HG03060 (cell line): Measurements from ENCODE around the gene CTDSP1.

Source experiments
- ATAC-seq: cut with Tn5 transposase; IDR thresholded peaks from one replicate; pipeline ENCODE4 v1.9.1; 2021; ENCODE audit warnings: low read depth, moderate number of reproducible peaks; ENCODE audit not compliant: unreplicated experiment

Gene CTDSP1, protein sequence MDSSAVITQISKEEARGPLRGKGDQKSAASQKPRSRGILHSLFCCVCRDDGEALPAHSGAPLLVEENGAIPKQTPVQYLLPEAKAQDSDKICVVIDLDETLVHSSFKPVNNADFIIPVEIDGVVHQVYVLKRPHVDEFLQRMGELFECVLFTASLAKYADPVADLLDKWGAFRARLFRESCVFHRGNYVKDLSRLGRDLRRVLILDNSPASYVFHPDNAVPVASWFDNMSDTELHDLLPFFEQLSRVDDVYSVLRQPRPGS

DNA sequence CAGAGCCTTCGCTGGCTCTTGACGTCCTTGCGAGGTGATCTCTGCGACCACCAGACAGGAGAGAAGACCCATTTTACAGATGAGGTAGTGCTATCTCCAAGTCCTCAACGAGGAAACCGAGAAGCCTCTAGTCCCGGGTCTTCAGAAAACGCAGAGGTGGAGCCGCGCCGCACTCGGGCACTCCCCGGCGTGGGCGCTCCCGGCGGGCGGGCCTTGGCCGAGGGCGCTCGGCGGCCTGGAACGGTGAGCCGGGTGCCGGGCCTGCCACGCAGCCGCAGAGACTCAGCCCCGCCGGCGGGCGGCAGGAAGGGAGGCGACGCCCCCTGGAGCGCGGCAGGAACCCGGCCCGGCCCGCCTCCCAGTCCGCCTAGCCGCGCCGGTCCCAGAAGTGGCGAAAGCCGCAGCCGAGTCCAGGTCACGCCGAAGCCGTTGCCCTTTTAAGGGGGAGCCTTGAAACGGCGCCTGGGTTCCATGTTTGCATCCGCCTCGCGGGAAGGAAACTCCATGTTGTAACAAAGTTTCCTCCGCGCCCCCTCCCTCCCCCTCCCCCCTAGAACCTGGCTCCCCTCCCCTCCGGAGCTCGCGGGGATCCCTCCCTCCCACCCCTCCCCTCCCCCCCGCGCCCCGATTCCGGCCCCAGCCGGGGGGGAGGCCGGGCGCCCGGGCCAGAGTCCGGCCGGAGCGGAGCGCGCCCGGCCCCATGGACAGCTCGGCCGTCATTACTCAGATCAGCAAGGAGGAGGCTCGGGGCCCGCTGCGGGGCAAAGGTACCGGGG lies at the start of gene CTDSP1:
TSS of gene CTDSP1 (plus strand) at position 478 of the 776 bp plus-strand sequence. CDS start at position 701, 223 bp downstream.
- ATAC-seq: peak; percentile 25

- no peak for ATAC-seq
These were observed 45.6 kb upstream of the CTDSP1 start for GRCh38 chr2:218354045-218354444.

- ATAC-seq: no peak
These were observed 44.7 kb upstream of the CTDSP1 start for GRCh38 chr2:218354850-218355443.

GRCh38 chr2:218357236-218358177 lies 42.2 kb upstream of the CTDSP1 start:
- no peak for ATAC-seq

DNA sequence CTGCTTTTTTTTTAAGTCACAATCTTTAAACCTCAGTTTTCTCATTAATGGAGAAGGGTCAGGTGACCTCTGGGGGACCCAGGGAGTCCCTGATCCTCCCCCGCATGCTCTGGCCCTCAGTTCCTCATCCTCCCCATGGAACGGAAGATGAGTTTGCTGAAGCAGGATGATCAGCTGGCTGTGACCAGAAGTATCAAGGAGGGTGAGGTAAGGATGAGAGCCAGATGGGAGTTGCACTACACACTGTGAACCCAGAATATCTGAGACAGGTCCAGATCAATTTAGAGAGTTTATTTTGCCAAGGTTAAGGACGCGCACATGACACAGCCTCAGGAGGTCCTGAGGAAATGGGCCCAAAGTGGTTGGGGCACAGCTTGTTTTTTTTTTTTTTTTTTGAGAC lies 39.2 kb upstream of the CTDSP1 start:
- no peak for ATAC-seq

- no peak for ATAC-seq
These were observed 37.1 kb upstream of the CTDSP1 start for GRCh38 chr2:218362606-218363005.

- ATAC-seq: no peak
These were observed 35.9 kb upstream of the CTDSP1 start for GRCh38 chr2:218363736-218364135.

- ATAC-seq: no peak
These were observed 35.5 kb upstream of the CTDSP1 start for GRCh38 chr2:218364196-218364595.

DNA sequence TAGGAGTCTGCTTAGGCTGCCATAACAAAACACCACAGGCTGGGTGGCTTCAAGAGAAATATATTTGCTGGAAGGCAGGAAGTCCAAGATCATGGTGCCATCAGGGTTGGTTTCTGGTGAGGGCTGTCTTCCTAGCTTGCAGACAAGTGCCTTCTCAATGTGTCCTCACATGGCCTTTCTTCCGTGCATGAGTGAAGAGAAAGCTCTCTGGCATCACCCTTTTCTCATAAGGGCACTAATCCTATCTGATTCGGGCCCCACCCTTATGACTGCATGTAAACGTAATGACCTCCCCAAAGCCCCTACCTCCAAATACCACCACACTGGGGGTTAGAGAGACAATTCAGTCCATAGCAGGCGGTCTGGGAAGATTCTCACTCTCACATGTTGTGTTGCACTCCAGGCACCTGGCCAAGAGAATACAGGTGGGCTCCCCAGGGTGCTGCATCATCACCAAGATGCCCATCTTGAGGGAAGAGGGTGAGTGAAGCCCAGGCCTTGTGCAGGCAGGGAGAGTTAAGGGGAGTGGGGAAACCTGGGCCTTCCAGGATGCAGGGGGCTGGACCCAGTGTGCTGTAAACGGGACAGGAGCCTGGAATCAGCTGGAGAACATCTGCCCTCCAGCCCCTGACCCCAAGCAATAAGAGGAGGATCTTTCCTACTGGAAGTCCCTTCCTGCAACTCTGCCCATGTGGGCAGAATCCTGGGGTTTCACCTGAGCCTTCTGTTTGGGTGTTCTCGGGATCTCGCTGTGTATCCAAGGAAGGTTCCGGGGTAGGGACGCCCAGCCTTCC lies 32.9 kb upstream of the CTDSP1 start:
- no peak for ATAC-seq

DNA sequence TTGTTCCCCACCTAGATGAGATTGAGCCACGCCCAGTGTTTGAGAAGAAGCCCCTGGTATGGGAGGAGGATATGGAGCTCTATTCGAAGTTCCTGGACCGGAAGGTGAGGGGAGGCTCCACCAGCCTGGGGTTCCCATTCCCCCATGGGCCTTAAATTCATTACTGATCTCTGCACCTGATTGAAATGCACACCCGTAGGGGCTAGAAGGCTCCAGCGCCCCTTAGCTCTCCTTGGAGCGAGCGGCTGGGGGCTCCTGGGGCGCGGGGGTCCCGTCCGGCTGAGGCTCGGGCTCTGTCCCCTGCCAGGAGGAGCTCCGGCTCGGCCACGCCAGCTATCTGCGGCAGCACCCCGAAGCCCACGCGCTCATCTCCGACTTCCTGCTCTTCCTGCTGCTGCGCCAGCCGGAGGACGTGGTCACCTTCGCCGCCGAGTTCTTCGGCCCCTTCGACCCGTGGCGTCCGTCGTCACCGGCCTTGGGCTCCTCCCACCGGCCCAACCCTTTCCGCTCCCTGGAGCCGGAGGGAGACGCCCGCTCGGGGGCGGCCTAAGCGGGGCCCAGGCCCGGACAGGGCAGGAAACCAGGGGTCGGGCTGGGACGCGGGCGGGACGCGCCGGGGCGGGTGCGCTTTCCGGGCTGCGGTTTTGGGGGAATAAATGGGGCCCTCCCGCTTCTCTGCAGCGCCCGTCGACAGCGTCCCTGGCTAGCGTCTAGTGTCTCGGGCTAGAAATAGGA lies 32.1 kb upstream of the CTDSP1 start:
- ATAC-seq: no peak

- ATAC-seq: no peak
These were observed 31.5 kb upstream of the CTDSP1 start for GRCh38 chr2:218368150-218368528.

DNA sequence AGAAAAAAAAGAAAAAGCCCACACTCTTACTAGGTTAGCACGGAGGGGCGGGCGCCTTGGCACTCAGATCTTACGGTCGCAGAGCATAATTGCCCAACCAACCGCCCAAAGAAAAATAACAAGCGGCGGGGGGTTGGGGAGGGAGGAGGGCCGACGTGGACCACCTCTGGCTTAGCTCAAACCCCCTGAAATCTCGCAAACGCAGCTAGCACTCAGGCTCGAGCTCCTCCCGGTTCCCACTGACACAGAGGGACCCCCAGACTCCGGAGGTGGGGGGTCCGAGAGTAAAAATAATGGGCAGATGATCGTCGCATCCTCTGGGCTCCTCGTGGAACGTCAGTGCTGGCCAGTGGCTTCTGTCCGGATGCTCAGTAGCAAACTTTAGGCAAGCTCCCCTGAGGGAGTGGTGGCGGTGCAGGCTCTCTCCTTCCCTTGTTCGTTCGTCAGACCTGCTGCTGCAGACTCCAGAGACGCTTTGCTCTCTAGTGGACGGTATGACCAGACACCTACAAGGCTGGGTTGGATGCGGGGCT lies 31.0 kb upstream of the CTDSP1 start:
- no peak for ATAC-seq

GRCh38 chr2:218369330-218369729 lies 30.3 kb upstream of the CTDSP1 start:
- no peak for ATAC-seq

DNA sequence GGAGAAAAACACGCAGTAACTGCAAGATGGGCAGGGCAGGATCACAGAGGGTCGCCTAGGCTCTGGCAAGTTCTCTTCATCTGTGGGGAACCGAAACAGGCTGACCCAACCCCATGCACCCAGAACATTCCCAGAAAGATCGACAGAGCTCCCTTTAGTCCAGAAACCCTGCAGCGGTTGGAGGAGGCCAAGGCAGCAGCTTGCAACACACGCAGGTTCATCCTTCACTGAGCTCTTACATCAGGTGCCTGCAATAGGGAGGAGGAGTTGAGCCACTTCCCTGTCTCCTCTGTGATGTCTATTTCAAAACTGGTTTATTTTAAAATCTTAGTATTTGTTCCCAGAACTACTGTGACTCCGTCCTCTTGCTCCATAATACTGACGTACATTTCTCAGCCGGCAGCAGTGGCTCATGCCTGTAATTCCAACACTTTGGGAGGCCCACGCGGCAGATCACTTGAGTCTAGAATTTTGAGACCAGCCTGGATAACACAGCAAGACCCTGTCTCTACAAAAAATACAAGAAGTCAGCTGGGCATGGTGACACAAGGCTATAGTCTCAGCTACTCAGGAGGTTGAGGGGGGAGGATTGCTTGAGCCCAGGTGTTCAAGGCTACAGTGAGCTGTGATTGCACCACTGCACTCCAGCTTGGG lies 29.1 kb upstream of the CTDSP1 start:
- ATAC-seq: no peak

DNA sequence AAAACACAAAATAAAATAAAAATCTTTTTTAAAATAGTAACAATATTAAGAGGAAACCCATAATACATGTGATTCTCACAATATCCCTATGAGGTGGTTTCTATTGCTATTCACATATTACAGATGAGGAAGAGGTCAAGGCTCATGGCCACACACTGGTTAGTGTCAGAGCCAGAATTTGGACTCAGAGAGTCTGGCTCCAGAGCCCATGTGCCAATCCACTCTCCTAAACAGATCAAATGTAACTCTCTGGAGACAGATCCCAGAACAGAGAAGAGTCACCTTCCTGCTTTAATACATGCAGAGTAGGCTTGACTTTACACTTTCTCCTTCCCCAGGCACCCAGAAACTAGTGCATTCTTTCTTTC lies 27.7 kb upstream of the CTDSP1 start:
- ATAC-seq: no peak

- ATAC-seq: no peak
These were observed 24.9 kb upstream of the CTDSP1 start for GRCh38 chr2:218374795-218375194.

GRCh38 chr2:218375212-218375611 lies 24.5 kb upstream of the CTDSP1 start:
- ATAC-seq: no peak

GRCh38 chr2:218378053-218378452 lies 21.6 kb upstream of the CTDSP1 start:
- ATAC-seq: no peak
